GM21576 (cell line): Measurements from ENCODE around the gene CTIF.

Experiments
- ATAC-seq: cut with Tn5 transposase; IDR thresholded peaks from one replicate; pipeline ENCODE4 v1.9.1; 2021; ENCODE audit warnings: mild to moderate bottlenecking, moderate library complexity; ENCODE audit not compliant: unreplicated experiment

CTIF gene

GRCh38 chr18:48904091-48904490, 365.3 kb downstream of the CTIF start:
- no peak for ATAC-seq

- no peak for ATAC-seq
Observed at GRCh38 chr18:48904847-48905394, 366.1 kb downstream of the CTIF start.

- ATAC-seq: no peak
Observed at GRCh38 chr18:48905513-48905912, 366.7 kb downstream of the CTIF start.

- ATAC-seq: no peak
Observed at GRCh38 chr18:48908916-48909315, 370.1 kb downstream of the CTIF start.

GRCh38 chr18:48909721-48910120, 370.9 kb downstream of the CTIF start:
- no peak for ATAC-seq

GRCh38 chr18:48910972-48911545, 372.2 kb downstream of the CTIF start:
- ATAC-seq: no peak
